Measurements from ENCODE around the gene VAMP5.

GRCh38 chr2:85589181-85589580 is 5.0 kb downstream of the VAMP5 start:
- TF ChIP-seq CTCF (IDR thresholded peaks at IDR 0.05; ENCODE audit: poor library complexity) (no peak), EZH2 (IDR thresholded peaks at IDR 0.05; ENCODE audit: borderline replicate concordance) (no peak), EZH2phosphoT487 (IDR thresholded peaks at IDR 0.05; ENCODE audit: low read depth, severe bottlenecking, unreplicated experiment) (no peak)

All from hepatocyte (in vitro differentiated cells).